ENCODE results near the gene IDH3A.

DNA sequence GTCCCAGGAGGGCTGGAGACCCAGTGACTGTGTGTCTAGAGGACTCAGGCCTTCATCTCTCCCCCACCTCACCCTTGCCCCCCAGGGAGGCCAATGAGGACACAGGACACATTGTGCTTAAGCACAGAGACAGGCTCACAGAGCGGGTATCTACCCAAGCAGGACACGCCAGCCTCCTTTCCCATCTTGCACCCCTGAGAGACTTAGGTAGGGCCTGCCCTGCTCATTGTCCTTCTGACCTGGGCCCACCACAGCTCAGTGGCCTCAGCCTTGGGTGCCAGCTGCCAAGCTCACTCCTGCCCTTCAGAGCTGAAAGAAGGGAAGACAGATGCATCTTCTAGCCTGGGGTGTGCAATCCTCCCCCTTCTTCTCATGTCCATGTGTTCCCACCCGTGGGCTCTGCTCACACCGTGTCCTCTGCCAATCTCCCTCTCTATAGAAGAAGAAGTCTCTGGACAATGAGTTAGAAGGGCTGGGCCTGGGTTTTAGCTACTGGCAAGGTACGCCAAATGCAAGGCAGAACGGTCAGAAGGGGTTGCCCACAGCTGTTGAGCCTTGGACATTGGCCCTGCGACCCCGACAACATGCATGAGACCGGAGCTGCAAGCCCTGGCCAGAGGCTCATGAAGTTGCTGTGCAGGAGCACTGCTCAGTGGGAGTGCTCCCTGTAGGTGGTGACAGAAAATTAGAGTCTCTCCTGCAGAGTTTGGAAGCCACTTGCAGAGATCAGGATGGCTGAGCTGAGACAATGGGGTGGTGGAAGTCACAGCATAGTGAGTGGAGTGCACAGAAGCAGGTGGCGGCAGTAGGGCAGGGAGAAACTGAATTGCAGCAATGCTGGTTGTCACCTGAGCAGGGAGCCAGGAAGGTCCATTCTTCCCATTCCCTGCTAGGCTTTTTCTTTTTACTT, 52.4 kb downstream of the IDH3A start:
- TF ChIP-seq, protein P1, sequence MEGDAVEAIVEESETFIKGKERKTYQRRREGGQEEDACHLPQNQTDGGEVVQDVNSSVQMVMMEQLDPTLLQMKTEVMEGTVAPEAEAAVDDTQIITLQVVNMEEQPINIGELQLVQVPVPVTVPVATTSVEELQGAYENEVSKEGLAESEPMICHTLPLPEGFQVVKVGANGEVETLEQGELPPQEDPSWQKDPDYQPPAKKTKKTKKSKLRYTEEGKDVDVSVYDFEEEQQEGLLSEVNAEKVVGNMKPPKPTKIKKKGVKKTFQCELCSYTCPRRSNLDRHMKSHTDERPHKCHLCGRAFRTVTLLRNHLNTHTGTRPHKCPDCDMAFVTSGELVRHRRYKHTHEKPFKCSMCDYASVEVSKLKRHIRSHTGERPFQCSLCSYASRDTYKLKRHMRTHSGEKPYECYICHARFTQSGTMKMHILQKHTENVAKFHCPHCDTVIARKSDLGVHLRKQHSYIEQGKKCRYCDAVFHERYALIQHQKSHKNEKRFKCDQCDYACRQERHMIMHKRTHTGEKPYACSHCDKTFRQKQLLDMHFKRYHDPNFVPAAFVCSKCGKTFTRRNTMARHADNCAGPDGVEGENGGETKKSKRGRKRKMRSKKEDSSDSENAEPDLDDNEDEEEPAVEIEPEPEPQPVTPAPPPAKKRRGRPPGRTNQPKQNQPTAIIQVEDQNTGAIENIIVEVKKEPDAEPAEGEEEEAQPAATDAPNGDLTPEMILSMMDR (IDR thresholded peaks at IDR 0.05): no peak
- no peak for TF ChIP-seq POLR2A (IDR thresholded peaks at IDR 0.05)

All from right lobe of liver (tissue), 4 donors.